HG03060 (cell line): ENCODE measurements around the gene RAC2.
"Not testable (repeated sequence)": the region's sequence is repeated elsewhere in the genome, so short reads cannot be mapped to it uniquely, and the experiment has no call there.

Source experiments
- ATAC-seq: cut with Tn5 transposase; IDR thresholded peaks from one replicate; pipeline ENCODE4 v1.9.1; 2021; ENCODE audit warnings: low read depth, moderate number of reproducible peaks; ENCODE audit not compliant: unreplicated experiment

RAC2 gene

GRCh38 chr22:37208401-37209139 is 35.5 kb downstream of the RAC2 start:
- no peak for ATAC-seq

- no peak for ATAC-seq
Observed at GRCh38 chr22:37207981-37208380, 36.1 kb downstream of the RAC2 start.

- no peak for ATAC-seq
Observed at GRCh38 chr22:37206841-37207821, 36.9 kb downstream of the RAC2 start.

GRCh38 chr22:37206118-37206840 is 37.8 kb downstream of the RAC2 start:
- ATAC-seq: no peak

- ATAC-seq: no peak
Observed at GRCh38 chr22:37205046-37205445, 39.0 kb downstream of the RAC2 start.

GRCh38 chr22:37204045-37204655 is 39.9 kb downstream of the RAC2 start:
- no peak for ATAC-seq

- ATAC-seq: no peak
Observed at GRCh38 chr22:37203354-37204044, 40.6 kb downstream of the RAC2 start.

GRCh38 chr22:37202716-37203115 is 41.4 kb downstream of the RAC2 start:
- no peak for ATAC-seq

- no peak for ATAC-seq
Observed at GRCh38 chr22:37202001-37202555, 42.0 kb downstream of the RAC2 start.

GRCh38 chr22:37201443-37201820 is 42.6 kb downstream of the RAC2 start:
- not testable (repeated sequence) for ATAC-seq

- no peak for ATAC-seq
Observed at GRCh38 chr22:37199760-37200108, 44.3 kb downstream of the RAC2 start.

GRCh38 chr22:37199103-37199759 is 44.8 kb downstream of the RAC2 start:
- ATAC-seq: peak; percentile 84

- no peak for ATAC-seq
Observed at GRCh38 chr22:37198258-37199102, 45.6 kb downstream of the RAC2 start.

- ATAC-seq: no peak
Observed at GRCh38 chr22:37197451-37198257, 46.4 kb downstream of the RAC2 start.

GRCh38 chr22:37196539-37197450 is 47.3 kb downstream of the RAC2 start:
- no peak for ATAC-seq

- no peak for ATAC-seq
Observed at GRCh38 chr22:37195921-37196320, 48.1 kb downstream of the RAC2 start.
